Kidney (tissue), 14 donors: ENCODE results near the gene SYTL2. TPM values are rescaled to one million over a fixed set of nuclear protein-coding genes. Genes with fewer than 3 reads are reported as not detected.

Source experiments
- DNase-seq, 5 donors: peaks; one replicate each; pipeline ENCODE4 v3.0.0-alpha.2; 2013 to 2020
- FAIRE-seq: peaks from 2 replicates; lab custom pipeline; 2012; peaks lifted over from hg19 to GRCh38; lab: Jason Lieb, UNC
- H3K27ac ChIP-seq, 2 donors: one replicate each; pipeline ENCODE4 v1.7.0; 2013; ENCODE audit warnings: low read depth in 2 of 2, low read length in 2 of 2, inconsistent platforms in 1 of 2
- H3K27me3 ChIP-seq: one replicate; pipeline ENCODE4 v1.7.1; 2013; ENCODE audit warnings: low read length, inconsistent platforms; ENCODE audit not compliant: control insufficient read depth, insufficient read depth
- H3K36me3 ChIP-seq, 3 donors: one replicate each; pipeline versions ENCODE4 v1.7.0 to v1.7.1; 2013; ENCODE audit warnings: low read length in 3 of 3, control low read depth in 1 of 3, inconsistent platforms in 1 of 3; ENCODE audit not compliant: insufficient read depth in 3 of 3, control insufficient read depth in 2 of 3
- H3K4me1 ChIP-seq, 3 donors: one replicate each; pipeline versions ENCODE4 v1.7.0 to v1.7.1; 2013; ENCODE audit warnings: low read length in 3 of 3, inconsistent platforms in 1 of 3, low read depth in 1 of 3; ENCODE audit not compliant: control insufficient read depth in 2 of 3, insufficient read depth in 2 of 3
- H3K4me3 ChIP-seq, 3 donors: one replicate each; pipeline versions ENCODE4 v1.7.0 to v1.8.1; 2013; ENCODE audit warnings: low read length in 3 of 3, control low read depth in 1 of 3, inconsistent platforms in 1 of 3
- H3K9ac ChIP-seq, 3 donors: one replicate each; pipeline versions ENCODE4 v1.7.0 to v1.7.1; 2013; ENCODE audit warnings: low read length in 3 of 3, control low read depth in 1 of 3, inconsistent platforms in 1 of 3
- H3K9me3 ChIP-seq, 3 donors: one replicate each; pipeline versions ENCODE4 v1.7.0 to v1.7.1; 2013; ENCODE audit warnings: low read length in 3 of 3, control low read depth in 1 of 3, inconsistent platforms in 1 of 3; ENCODE audit not compliant: control insufficient read depth in 2 of 3, insufficient read depth in 1 of 3
- CTCF ChIP-seq: IDR thresholded peaks from 3 replicates; pipeline ENCODE4 v1.5.1; 2012; ENCODE audit warnings: mild to moderate bottlenecking, moderate library complexity, borderline replicate concordance; ENCODE audit not compliant: insufficient read depth; ENCODE audit errors: extremely low read depth
- intact Hi-C: fragments of 100-400 bp; cut with DNase I; formaldehyde crosslinking; loops from one replicate; pipeline ENCODE4 v1.11.1; 2022
- polyA plus RNA-seq: library from polyadenylated mRNA; stranded (reverse); fragments of 350-450 nt; fragmentation: Illumina TruSeq; extraction: RNeasy Lipid Tissue Mini Kit (QIAGEN cat#74804); gene quantifications from one replicate; pipeline ENCODE4 v1.2.3, GENCODE V29; 2014; ENCODE audit warnings: low read depth, low replicate concordance; ENCODE audit not compliant: insufficient read depth
- total RNA-seq: library from RNA; stranded (reverse); fragmentation: NEBNext Ultra II Directional; extraction: Animal tissue kit (Norgen Biotek cat#: 25700); gene quantifications from one replicate; pipeline ENCODE4 v1.2.1, GENCODE V29; 2021
- donor health status: control.
- donor health status: control.
- donor health status: control.
- donor health status: control.
- donor health status: control.
- donor health status: DM: yes; HTN: yes; CAD: no.
- donor health status: Normal renal cell carcinoma (clear cell type).

SYTL2 gene
- total and polyA plus RNA-seq, 2 donors from 2014 or later: 19.8 to 187 TPM

GRCh38 chr11:85806016-85806415 is 4.9 kb downstream of the SYTL2 start:
- H3K4me1 ChIP-seq: peaks cover 0 to 7% (median 0%) of the 10 kb centered on the region in 3 donors
- H3K9ac ChIP-seq: no peak overlapping the region
- H3K4me3 ChIP-seq: no peak overlapping the region
- DNase-seq: no peak
- H3K36me3 ChIP-seq: no peaks in the 10 kb centered on the region
- intact Hi-C loops: no loop called here
- H3K27ac ChIP-seq: no peak overlapping the region
- H3K9me3 ChIP-seq: no peaks in the 10 kb centered on the region
- no peak for FAIRE-seq
- no peak for TF ChIP-seq CTCF
- H3K27me3 ChIP-seq: no peaks in the 10 kb centered on the region

GRCh38 chr11:85805387-85805786 is 5.6 kb downstream of the SYTL2 start:
- FAIRE-seq: no peak
- peaks cover 0 to 7% (median 0%) of the 10 kb centered on the region in 3 donors for H3K4me1 ChIP-seq
- intact Hi-C loops: no loop called here

GRCh38 chr11:85803920-85804319 is 7.0 kb downstream of the SYTL2 start:
- intact Hi-C loops: no loop called here
- no peak for DNase-seq
- H3K9ac ChIP-seq: no peak overlapping the region
- FAIRE-seq: no peak
- peaks cover 0 to 7% (median 0%) of the 10 kb centered on the region in 3 donors for H3K4me1 ChIP-seq
- H3K9me3 ChIP-seq: no peaks in the 10 kb centered on the region
- H3K27ac ChIP-seq: no peak overlapping the region
- no peaks in the 10 kb centered on the region for H3K36me3 ChIP-seq
- H3K4me3 ChIP-seq: no peak overlapping the region
- H3K27me3 ChIP-seq: no peaks in the 10 kb centered on the region
- TF ChIP-seq CTCF: no peak

More at GRCh38 chr11:85805387-85805786, 5.6 kb downstream of the SYTL2 start:
- TF ChIP-seq CTCF: no peak
- H3K4me3 ChIP-seq: no peak overlapping the region
- H3K27ac ChIP-seq: no peak overlapping the region
- no peaks in the 10 kb centered on the region for H3K9me3 ChIP-seq
- no peak overlapping the region for H3K9ac ChIP-seq
- no peaks in the 10 kb centered on the region for H3K27me3 ChIP-seq
- no peaks in the 10 kb centered on the region for H3K36me3 ChIP-seq
- no peak for DNase-seq

- DNase-seq (no peak), FAIRE-seq (no peak)
- Histone ChIP-seq H3K9me3 (no peaks in the 10 kb centered on the region), H3K27me3 (no peaks in the 10 kb centered on the region), H3K27ac (no peak overlapping the region), H3K9ac (no peak overlapping the region), H3K36me3 (no peaks in the 10 kb centered on the region), H3K4me3 (no peak overlapping the region), H3K4me1 (peaks cover 0 to 7% (median 0%) of the 10 kb centered on the region in 3 donors)
- TF ChIP-seq CTCF: no peak
- intact Hi-C loops: no loop called here
Observed at GRCh38 chr11:85803303-85803702, 7.6 kb downstream of the SYTL2 start.
